Activated CD4-positive, alpha-beta memory T cell treated with anti-CD3 and anti-CD28 coated beads, Interleukin-2, amount 10 ng/mL, durations not matched to agents 7 days and 5 days (primary cell): ENCODE results near the gene GNA15. TPM values are rescaled to one million over a fixed set of nuclear protein-coding genes. Genes with fewer than 3 reads are reported as not detected.

Experiments used
- CTCF ChIA-PET: fragments of 350-600 bp; sonication (Branson Sonifier 250); formaldehyde crosslinking; loops from one replicate; lab custom pipeline; 2021; ENCODE audit warnings: antibody characterized with exemption, inconsistent platforms; lab: Charles Lee
- POLR2A ChIA-PET: fragments of 350-600 bp; sonication (Branson Sonifier 250); formaldehyde crosslinking; loops from one replicate; lab custom pipeline; 2021; ENCODE audit warnings: antibody characterized with exemption; lab: Charles Lee
- DNase-seq: peaks from one replicate; pipeline ENCODE4 v3.0.0-alpha.2; 2020
- H3K27ac Mint-ChIP-seq: one replicate; pipeline ENCODE4 v1.8.0; 2021; ENCODE audit warnings: mild to moderate bottlenecking, mixed read lengths
- H3K27me3 Mint-ChIP-seq: one replicate; pipeline ENCODE4 v1.8.0; 2021; ENCODE audit warnings: mixed read lengths
- H3K36me3 Mint-ChIP-seq: one replicate; pipeline ENCODE4 v1.8.0; 2021; ENCODE audit warnings: low read depth, mixed read lengths
- H3K4me1 Mint-ChIP-seq: one replicate; pipeline ENCODE4 v1.8.0; 2021; ENCODE audit warnings: mixed read lengths
- H3K4me3 Mint-ChIP-seq: one replicate; pipeline ENCODE4 v1.8.0; 2021; ENCODE audit warnings: mild to moderate bottlenecking, mixed read lengths
- H3K9me3 Mint-ChIP-seq: one replicate; pipeline ENCODE4 v1.8.0; 2021; ENCODE audit warnings: mixed read lengths
- total RNA-seq, 2 experiments: library from RNA; stranded (reverse); gene quantifications; one replicate each; pipeline ENCODE4 v1.2.3, GENCODE V29; 2021

The GNA15 gene
- total RNA-seq, 2 experiments from 2014 or later: 140 TPM

DNA sequence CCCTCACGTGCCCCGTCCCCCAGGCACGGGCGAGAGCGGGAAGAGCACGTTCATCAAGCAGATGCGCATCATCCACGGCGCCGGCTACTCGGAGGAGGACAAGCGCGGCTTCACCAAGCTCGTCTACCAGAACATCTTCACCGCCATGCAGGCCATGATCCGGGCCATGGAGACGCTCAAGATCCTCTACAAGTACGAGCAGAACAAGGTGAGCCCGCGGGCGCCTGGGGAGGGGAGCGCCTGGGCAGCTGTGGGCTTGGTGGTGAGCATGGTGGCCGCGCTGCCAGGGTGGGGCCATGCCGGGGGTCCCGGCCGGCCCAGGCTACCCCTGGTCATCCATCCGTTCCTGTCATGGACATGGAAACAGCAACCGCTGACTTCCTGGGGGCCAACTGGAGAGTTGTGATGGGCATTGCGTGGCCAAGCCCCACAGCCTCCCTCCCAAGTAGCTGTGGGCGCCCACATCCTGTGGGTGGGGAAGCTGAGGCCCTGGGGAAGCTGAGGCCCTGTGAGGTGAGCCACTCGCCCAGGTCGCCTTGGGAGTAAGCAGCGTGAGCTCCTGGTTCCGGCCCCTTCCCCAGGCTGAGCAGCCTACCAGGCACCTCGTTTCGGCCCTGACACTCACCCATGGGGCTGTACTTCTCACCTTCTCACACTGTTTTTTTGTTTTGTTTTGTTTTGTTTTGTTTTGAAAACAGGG is 25.6 kb upstream of the GNA15 start:
- ChIA-PET POLR2A (no interaction called here), CTCF (interaction anchor here (0.7 to 2.1 kb wide), 8 partner anchors 15 to 159 kb away, joined by 3 to 9 read pairs (median 4); no protein-coding TSS in a partner anchor)
- Mint-ChIP-seq H3K27me3 (peaks cover 2% of the 10 kb centered on the region), H3K36me3 (no peaks in the 10 kb centered on the region), H3K27ac (no peak overlapping the region), H3K4me3 (no peak overlapping the region), H3K4me1 (peaks cover 4% of the 10 kb centered on the region), H3K9me3 (no peaks in the 10 kb centered on the region)
- DNase-seq: no peak

DNA sequence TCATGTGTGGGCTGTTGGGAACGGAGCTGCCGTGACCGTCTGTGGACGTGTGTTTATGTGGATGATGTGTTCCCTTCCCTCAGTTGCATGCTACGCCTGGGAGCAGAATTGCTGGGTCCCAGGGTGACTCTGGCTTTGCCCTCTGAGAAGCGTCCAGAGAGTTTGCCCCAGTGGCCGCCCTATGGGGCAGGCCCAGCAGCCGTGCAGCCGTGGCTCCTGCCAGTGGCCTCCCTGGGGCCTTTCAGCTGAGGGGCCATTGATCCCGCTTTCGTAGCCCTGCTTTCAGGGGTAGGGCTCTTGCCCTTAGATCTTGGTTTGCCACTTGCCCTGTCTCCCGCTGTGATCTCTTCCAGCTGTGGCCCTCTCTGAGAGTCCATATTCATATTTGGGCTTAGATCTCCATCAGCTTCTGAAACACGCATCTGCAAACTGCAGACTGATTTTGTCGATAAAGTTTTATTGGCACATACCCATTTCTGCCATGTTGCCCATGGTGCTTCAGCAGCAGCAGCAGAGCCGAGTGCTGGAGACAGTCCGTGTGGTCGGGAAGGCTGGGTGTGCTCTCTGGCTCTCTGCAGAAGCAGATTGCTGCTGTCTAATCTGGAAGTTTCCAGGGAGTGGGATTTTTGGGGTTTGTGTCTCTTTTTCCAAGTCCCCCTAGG is 24.1 kb upstream of the GNA15 start:
- ChIA-PET POLR2A (no interaction called here), CTCF (interaction anchor here (1.5 kb wide), 1 partner anchor 13 kb away, joined by 5 read pairs; no protein-coding TSS in a partner anchor)
- Mint-ChIP-seq H3K4me1 (peaks cover 4% of the 10 kb centered on the region), H3K27me3 (no peaks in the 10 kb centered on the region), H3K36me3 (no peaks in the 10 kb centered on the region), H3K27ac (no peak overlapping the region), H3K4me3 (no peak overlapping the region), H3K9me3 (no peaks in the 10 kb centered on the region)
- DNase-seq: no peak

- H3K36me3 Mint-ChIP-seq: no peaks in the 10 kb centered on the region
- no peaks in the 10 kb centered on the region for H3K9me3 Mint-ChIP-seq
- no peak overlapping the region for H3K27ac Mint-ChIP-seq
- H3K4me1 Mint-ChIP-seq: peaks cover 4% of the 10 kb centered on the region
- H3K4me3 Mint-ChIP-seq: no peak overlapping the region
- H3K27me3 Mint-ChIP-seq: no peaks in the 10 kb centered on the region
- CTCF ChIA-PET: interaction anchor here (1.0 to 1.5 kb wide), 2 partner anchors 17 to 162 kb away, joined by 3 to 4 read pairs; no protein-coding TSS in a partner anchor
- no peak for DNase-seq
- POLR2A ChIA-PET: no interaction called here
Observed at GRCh38 chr19:3112375-3113099, 23.3 kb upstream of the GNA15 start.

- DNase-seq: no peak
- no peaks in the 10 kb centered on the region for H3K9me3 Mint-ChIP-seq
- POLR2A ChIA-PET: no interaction called here
- no peak overlapping the region for H3K4me3 Mint-ChIP-seq
- H3K36me3 Mint-ChIP-seq: no peaks in the 10 kb centered on the region
- CTCF ChIA-PET: interaction anchor here (1.0 to 1.8 kb wide), 3 partner anchors 10 to 163 kb away, joined by 3 to 6 read pairs (median 4); no protein-coding TSS in a partner anchor
- no peaks in the 10 kb centered on the region for H3K27me3 Mint-ChIP-seq
- no peak overlapping the region for H3K27ac Mint-ChIP-seq
- H3K4me1 Mint-ChIP-seq: peaks cover 4% of the 10 kb centered on the region
Observed at GRCh38 chr19:3113100-3114017, 22.5 kb upstream of the GNA15 start.

GRCh38 chr19:3114018-3114726 is 21.7 kb upstream of the GNA15 start:
- H3K36me3 Mint-ChIP-seq: no peaks in the 10 kb centered on the region
- H3K9me3 Mint-ChIP-seq: no peaks in the 10 kb centered on the region
- H3K4me1 Mint-ChIP-seq: no peaks in the 10 kb centered on the region
- ChIA-PET CTCF (interaction anchor here (1.5 to 1.8 kb wide), 2 partner anchors 10 to 15 kb away, joined by 4 to 6 read pairs; no protein-coding TSS in a partner anchor), POLR2A (no interaction called here)
- no peaks in the 10 kb centered on the region for H3K27me3 Mint-ChIP-seq
- no peak overlapping the region for H3K4me3 Mint-ChIP-seq
- DNase-seq: no peak
- no peak overlapping the region for H3K27ac Mint-ChIP-seq

DNA sequence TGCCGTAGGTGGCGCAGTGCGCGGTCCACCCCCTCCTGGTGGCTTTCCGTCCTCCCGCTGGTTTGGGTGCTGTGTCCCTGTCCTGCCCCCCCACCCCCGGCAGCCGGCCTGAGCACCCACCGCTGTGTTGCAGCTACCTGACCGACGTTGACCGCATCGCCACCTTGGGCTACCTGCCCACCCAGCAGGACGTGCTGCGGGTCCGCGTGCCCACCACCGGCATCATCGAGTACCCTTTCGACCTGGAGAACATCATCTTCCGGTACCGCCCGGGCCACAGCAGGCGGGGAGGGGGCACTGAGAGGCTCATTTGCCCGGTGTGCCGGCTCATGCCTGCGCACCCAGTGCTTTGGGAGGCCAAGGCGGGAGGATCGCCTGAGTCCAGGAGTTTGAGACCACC is 21.0 kb upstream of the GNA15 start:
- Mint-ChIP-seq H3K4me3 (no peak overlapping the region), H3K27me3 (no peaks in the 10 kb centered on the region), H3K27ac (no peak overlapping the region), H3K36me3 (no peaks in the 10 kb centered on the region), H3K9me3 (no peaks in the 10 kb centered on the region), H3K4me1 (no peaks in the 10 kb centered on the region)
- POLR2A ChIA-PET: no interaction called here
- CTCF ChIA-PET: interaction anchor here (1.8 kb wide), 1 partner anchor 11 kb away, joined by 6 read pairs; no protein-coding TSS in a partner anchor
- no peak for DNase-seq

DNA sequence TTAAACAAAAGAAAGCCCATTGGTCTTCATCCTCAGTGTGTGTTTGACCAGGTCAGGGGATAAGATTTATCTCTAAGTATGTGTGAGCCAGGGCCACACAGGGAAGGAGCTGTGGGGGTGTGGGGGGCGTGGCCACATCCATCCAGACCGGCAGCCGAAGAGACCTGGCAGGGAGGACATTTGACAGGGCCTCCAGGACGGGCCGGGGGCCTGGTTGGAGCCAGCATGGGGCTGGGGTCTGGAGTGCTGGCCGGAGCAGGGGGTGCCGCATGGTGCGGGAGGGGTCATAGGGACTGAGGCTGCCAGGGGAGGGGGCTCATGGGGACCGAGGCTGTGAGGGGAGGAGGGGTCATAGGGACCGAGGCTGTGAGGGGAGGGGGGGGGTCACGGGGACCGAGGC is 20.4 kb upstream of the GNA15 start:
- CTCF ChIA-PET: no interaction called here
- Mint-ChIP-seq H3K4me1 (no peaks in the 10 kb centered on the region), H3K27me3 (no peaks in the 10 kb centered on the region), H3K4me3 (no peak overlapping the region), H3K27ac (no peak overlapping the region), H3K9me3 (no peaks in the 10 kb centered on the region), H3K36me3 (no peaks in the 10 kb centered on the region)
- DNase-seq: no peak
- POLR2A ChIA-PET: no interaction called here

- Mint-ChIP-seq H3K36me3 (no peaks in the 10 kb centered on the region), H3K9me3 (no peaks in the 10 kb centered on the region), H3K27ac (no peak overlapping the region), H3K4me3 (no peak overlapping the region), H3K4me1 (no peaks in the 10 kb centered on the region), H3K27me3 (no peaks in the 10 kb centered on the region)
- CTCF ChIA-PET: interaction anchor here (1.3 to 1.8 kb wide), 2 partner anchors 12 to 166 kb away, joined by 3 to 8 read pairs; no protein-coding TSS in a partner anchor
- POLR2A ChIA-PET: no interaction called here
- DNase-seq: no peak
Observed at GRCh38 chr19:3115916-3116602, 19.8 kb upstream of the GNA15 start.

DNA sequence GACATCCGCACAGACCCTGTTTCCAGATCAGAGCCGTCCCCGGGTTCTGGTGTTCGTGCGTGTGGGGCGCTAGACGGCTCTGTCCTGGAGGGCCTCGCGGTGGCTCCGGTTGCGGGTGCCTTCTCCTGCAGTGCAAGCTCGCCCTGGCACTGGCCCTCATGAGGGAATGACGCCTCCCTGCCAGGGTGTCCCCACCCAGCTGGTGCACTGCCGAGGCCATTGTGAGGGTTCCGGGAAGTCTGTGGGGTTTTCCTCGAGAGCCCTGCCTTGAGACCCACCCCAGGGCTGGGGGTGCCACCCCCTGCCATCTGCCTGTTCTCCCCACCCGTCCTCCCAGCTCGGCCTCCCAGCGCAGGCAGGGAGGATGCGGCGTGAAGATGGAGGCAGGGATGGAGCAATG is 19.2 kb upstream of the GNA15 start:
- ChIA-PET CTCF (interaction anchor here (1.3 to 1.8 kb wide), 2 partner anchors 13 to 166 kb away, joined by 3 to 8 read pairs; no protein-coding TSS in a partner anchor), POLR2A (no interaction called here)
- H3K9me3 Mint-ChIP-seq: no peaks in the 10 kb centered on the region
- H3K36me3 Mint-ChIP-seq: no peaks in the 10 kb centered on the region
- H3K4me3 Mint-ChIP-seq: no peak overlapping the region
- no peak overlapping the region for H3K27ac Mint-ChIP-seq
- DNase-seq: no peak
- H3K4me1 Mint-ChIP-seq: no peaks in the 10 kb centered on the region
- H3K27me3 Mint-ChIP-seq: no peaks in the 10 kb centered on the region

DNA sequence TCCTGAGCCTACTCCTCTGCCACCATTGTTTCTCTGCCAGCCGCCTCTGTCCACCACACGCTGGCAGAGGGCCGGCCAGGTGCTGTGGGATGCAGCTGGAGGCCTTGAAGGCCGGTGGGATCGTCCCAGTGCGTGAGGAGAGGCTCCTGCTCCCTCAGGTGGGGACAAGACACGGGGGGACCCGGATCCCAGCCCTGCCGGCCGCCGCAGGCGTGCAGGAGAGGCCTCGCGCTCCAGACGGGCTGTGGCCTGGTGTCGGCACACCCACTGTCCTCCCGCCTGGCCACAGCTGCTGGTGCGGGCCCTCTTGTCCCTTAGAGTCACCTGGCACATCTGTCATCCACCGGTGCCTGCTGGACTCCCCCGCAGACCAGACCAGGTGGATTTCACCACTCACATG is 18.1 kb upstream of the GNA15 start:
- no peak for DNase-seq
- Mint-ChIP-seq H3K36me3 (no peaks in the 10 kb centered on the region), H3K9me3 (no peaks in the 10 kb centered on the region), H3K27me3 (no peaks in the 10 kb centered on the region), H3K4me1 (no peaks in the 10 kb centered on the region), H3K27ac (no peak overlapping the region), H3K4me3 (no peak overlapping the region)
- ChIA-PET POLR2A (no interaction called here), CTCF (interaction anchor here (1.8 kb wide), 1 partner anchor 14 kb away, joined by 8 read pairs; no protein-coding TSS in a partner anchor)

GRCh38 chr19:3118232-3119070 is 17.4 kb upstream of the GNA15 start:
- ChIA-PET POLR2A (no interaction called here), CTCF (no interaction called here)
- H3K36me3 Mint-ChIP-seq: no peaks in the 10 kb centered on the region
- no peak overlapping the region for H3K27ac Mint-ChIP-seq
- no peaks in the 10 kb centered on the region for H3K27me3 Mint-ChIP-seq
- no peaks in the 10 kb centered on the region for H3K9me3 Mint-ChIP-seq
- no peaks in the 10 kb centered on the region for H3K4me1 Mint-ChIP-seq
- DNase-seq: no peak
- H3K4me3 Mint-ChIP-seq: no peak overlapping the region
